Muscle layer of duodenum (tissue), 2 donors: ENCODE data around the gene LMX1B.

Experiments used
- H3K27ac ChIP-seq: one replicate; pipeline ENCODE4 v1.7.0; 2013; ENCODE audit warnings: mild to moderate bottlenecking, low read length
- H3K27me3 ChIP-seq: one replicate; pipeline ENCODE4 v1.7.0; 2013; ENCODE audit warnings: low read depth, mild to moderate bottlenecking, control low read depth, low read length
- H3K36me3 ChIP-seq, 2 donors: one replicate each; pipeline ENCODE4 v1.7.0; 2013; ENCODE audit warnings: low read length in 2 of 2, control low read depth in 1 of 2, mild to moderate bottlenecking in 1 of 2; ENCODE audit not compliant: insufficient read depth in 2 of 2, control insufficient read depth in 1 of 2
- H3K4me1 ChIP-seq, 2 donors: one replicate each; pipeline ENCODE4 v1.7.0; 2013; ENCODE audit warnings: low read length in 2 of 2, mild to moderate bottlenecking in 2 of 2, control low read depth in 1 of 2, moderate library complexity in 1 of 2; ENCODE audit not compliant: insufficient read depth in 2 of 2, control insufficient read depth in 1 of 2
- H3K4me3 ChIP-seq, 2 donors: one replicate each; pipeline ENCODE4 v1.7.0; 2013; ENCODE audit warnings: low read length in 2 of 2, low read depth in 1 of 2, mild to moderate bottlenecking in 1 of 2
- H3K9me3 ChIP-seq, 2 donors: one replicate each; pipeline ENCODE4 v1.7.0; 2013; ENCODE audit warnings: low read length in 2 of 2, control low read depth in 1 of 2, mild to moderate bottlenecking in 1 of 2; ENCODE audit not compliant: control insufficient read depth in 1 of 2
- donor health status: healthy.

The LMX1B gene

GRCh38 chr9:126684345-126684744 lies 70.6 kb downstream of the LMX1B start:
- H3K9me3 ChIP-seq: no peaks in the 10 kb centered on the region
- H3K4me3 ChIP-seq: no peak overlapping the region
- no peak overlapping the region for H3K27ac ChIP-seq
- H3K36me3 ChIP-seq: no peaks in the 10 kb centered on the region
- peaks cover 19% of the 10 kb centered on the region for H3K27me3 ChIP-seq
- H3K4me1 ChIP-seq: peaks cover 0 to 7% of the 10 kb centered on the region in 2 donors

- H3K4me3 ChIP-seq: no peak overlapping the region
- no peaks in the 10 kb centered on the region for H3K9me3 ChIP-seq
- peaks cover 19% of the 10 kb centered on the region for H3K27me3 ChIP-seq
- H3K36me3 ChIP-seq: no peaks in the 10 kb centered on the region
- H3K27ac ChIP-seq: no peak overlapping the region
- peaks cover 0 to 7% of the 10 kb centered on the region in 2 donors for H3K4me1 ChIP-seq
Observed at GRCh38 chr9:126684965-126685465, 71.3 kb downstream of the LMX1B start.

GRCh38 chr9:126687930-126688461 lies 74.3 kb downstream of the LMX1B start:
- Histone ChIP-seq H3K27me3 (peaks cover 12% of the 10 kb centered on the region), H3K9me3 (no peaks in the 10 kb centered on the region), H3K36me3 (no peaks in the 10 kb centered on the region), H3K4me1 (peaks cover 0 to 7% of the 10 kb centered on the region in 2 donors), H3K4me3 (no peak overlapping the region), H3K27ac (no peak overlapping the region)

DNA sequence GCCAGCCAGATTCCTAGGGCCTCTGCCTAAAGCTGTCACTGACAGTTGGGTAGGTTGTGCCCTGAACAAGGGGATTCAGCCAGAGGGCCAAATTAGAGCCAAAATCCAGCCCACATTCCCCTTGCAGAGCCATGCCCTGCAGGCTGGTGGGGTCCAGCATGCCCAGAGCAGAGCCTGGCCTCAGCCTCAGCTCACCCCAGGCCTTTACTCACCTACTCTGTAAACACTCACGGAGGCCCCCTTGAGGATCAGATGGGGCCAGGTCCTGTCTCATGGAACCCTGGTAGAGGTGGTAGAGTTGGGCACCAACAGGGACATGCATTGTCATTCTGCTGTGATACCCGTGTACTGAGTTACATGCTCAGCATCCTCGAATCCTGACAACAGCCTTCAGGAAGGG lies 74.9 kb downstream of the LMX1B start:
- H3K4me1 ChIP-seq: peaks cover 0 to 3% of the 10 kb centered on the region in 2 donors
- H3K27ac ChIP-seq: no peak overlapping the region
- H3K9me3 ChIP-seq: no peaks in the 10 kb centered on the region
- H3K27me3 ChIP-seq: peaks cover 8% of the 10 kb centered on the region
- H3K4me3 ChIP-seq: no peak overlapping the region
- no peaks in the 10 kb centered on the region for H3K36me3 ChIP-seq

GRCh38 chr9:126689027-126689825 lies 75.5 kb downstream of the LMX1B start:
- no peaks in the 10 kb centered on the region for H3K36me3 ChIP-seq
- H3K27me3 ChIP-seq: peaks cover 4% of the 10 kb centered on the region
- no peak overlapping the region for H3K27ac ChIP-seq
- H3K4me3 ChIP-seq: no peak overlapping the region
- H3K4me1 ChIP-seq: no peaks in the 10 kb centered on the region
- no peaks in the 10 kb centered on the region for H3K9me3 ChIP-seq

DNA sequence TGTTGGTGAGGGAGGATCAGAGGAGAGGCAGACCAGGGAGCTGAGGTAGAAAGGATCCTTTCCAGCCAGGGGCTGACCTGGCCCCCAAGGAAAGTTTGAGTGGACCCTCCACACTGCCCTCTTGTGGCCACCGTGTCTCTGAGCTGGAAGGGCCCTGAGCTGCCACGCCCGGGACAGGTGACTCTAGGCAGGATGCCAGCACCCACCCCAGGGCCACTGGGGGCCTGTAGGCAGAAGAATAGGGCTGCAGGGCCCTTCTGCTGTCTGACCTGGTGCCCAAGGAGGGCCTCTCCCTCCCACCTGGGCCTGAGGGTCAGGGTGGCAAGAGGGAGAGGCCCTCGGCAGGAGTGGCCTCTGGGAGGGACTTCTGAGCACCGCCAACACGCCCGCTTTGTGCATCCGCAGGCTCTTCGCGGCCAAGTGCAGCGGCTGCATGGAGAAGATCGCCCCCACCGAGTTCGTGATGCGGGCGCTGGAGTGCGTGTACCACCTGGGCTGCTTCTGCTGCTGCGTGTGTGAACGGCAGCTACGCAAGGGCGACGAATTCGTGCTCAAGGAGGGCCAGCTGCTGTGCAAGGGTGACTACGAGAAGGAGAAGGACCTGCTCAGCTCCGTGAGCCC lies 76.8 kb downstream of the LMX1B start:
- peaks cover 4% of the 10 kb centered on the region for H3K27me3 ChIP-seq
- H3K27ac ChIP-seq: no peak overlapping the region
- H3K36me3 ChIP-seq: no peaks in the 10 kb centered on the region
- H3K4me3 ChIP-seq: no peak overlapping the region
- H3K4me1 ChIP-seq: no peaks in the 10 kb centered on the region
- no peaks in the 10 kb centered on the region for H3K9me3 ChIP-seq

DNA sequence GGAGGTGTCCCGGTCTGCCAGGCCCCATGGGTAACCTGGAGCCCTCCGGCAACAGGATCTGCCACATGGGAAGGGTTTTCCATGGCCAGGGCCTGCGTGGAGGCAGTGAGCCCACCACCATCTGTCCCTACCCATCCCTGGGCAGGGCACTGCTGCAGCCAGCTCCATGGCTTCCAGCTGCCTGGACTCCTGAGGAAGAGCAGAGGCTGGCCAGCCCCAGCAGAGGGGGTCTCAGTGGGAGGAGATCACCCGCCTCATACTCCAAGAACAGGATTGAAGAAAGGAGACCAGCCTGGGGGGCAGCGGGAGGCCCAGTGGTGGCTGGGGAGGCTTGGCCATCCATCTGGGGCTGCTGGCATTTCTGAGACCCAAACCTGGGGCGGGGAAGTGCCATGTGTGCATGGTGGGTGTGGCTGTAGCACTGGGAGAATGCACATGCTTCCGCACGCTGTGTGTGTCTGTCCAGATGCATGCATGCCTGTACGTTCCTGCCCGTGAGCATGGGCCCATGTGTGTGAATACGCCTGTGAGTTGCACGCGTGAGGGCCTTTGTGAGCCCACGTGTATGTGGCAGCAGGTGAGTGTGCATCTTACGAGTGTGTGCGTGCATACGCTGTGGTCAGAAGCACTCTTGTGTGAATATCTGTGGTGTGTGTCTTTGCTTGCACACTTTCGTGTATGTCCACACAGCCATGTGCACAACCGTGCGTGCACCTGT lies 78.5 kb downstream of the LMX1B start:
- Histone ChIP-seq H3K9me3 (no peaks in the 10 kb centered on the region), H3K36me3 (no peaks in the 10 kb centered on the region), H3K4me3 (no peak overlapping the region), H3K27ac (no peak overlapping the region), H3K4me1 (no peaks in the 10 kb centered on the region), H3K27me3 (peaks cover 4% of the 10 kb centered on the region)

DNA sequence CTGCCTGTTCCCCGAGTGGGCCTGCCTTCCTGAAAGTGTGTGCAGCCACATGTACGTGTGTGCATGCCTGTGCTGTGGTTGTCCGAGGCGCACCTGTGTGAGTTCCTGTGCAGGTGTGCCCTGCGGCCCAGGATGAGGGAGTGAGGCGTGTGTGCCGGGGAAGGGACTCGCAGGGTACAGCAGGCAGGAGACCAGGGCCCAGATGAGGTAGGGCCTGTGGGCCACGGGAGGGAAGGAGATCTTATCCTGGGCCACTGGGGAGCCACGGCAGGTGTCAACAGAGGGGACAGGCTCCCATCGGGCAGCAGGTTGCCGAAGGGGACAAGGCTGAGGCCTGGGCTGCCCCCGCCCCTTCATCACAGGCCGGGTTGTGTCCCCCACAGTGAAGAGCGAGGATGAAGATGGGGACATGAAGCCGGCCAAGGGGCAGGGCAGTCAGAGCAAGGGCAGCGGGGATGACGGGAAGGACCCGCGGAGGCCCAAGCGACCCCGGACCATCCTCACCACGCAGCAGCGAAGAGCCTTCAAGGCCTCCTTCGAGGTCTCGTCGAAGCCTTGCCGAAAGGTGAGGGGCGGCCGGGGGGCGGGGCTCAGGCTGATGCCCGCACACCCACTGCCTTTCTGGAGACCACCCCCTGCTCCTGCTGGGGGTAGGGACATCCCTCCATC lies 79.2 kb downstream of the LMX1B start:
- Histone ChIP-seq H3K36me3 (no peaks in the 10 kb centered on the region), H3K9me3 (no peaks in the 10 kb centered on the region), H3K27me3 (peaks cover 4% of the 10 kb centered on the region), H3K27ac (no peak overlapping the region), H3K4me3 (no peak overlapping the region), H3K4me1 (no peaks in the 10 kb centered on the region)

GRCh38 chr9:126693428-126693944 lies 79.8 kb downstream of the LMX1B start:
- Histone ChIP-seq H3K9me3 (no peaks in the 10 kb centered on the region), H3K4me1 (no peaks in the 10 kb centered on the region), H3K36me3 (no peaks in the 10 kb centered on the region), H3K4me3 (no peak overlapping the region), H3K27me3 (peaks cover 4% of the 10 kb centered on the region), H3K27ac (no peak overlapping the region)

GRCh38 chr9:126694206-126695081 lies 80.7 kb downstream of the LMX1B start:
- H3K27ac ChIP-seq: no peak overlapping the region
- no peak overlapping the region for H3K4me3 ChIP-seq
- no peaks in the 10 kb centered on the region for H3K4me1 ChIP-seq
- H3K27me3 ChIP-seq: no peaks in the 10 kb centered on the region
- no peaks in the 10 kb centered on the region for H3K36me3 ChIP-seq
- H3K9me3 ChIP-seq: no peaks in the 10 kb centered on the region
